ENCODE results near the gene RAMACL. TPM values are rescaled to one million over a fixed set of nuclear protein-coding genes. Genes with fewer than 3 reads are reported as not detected.

The RAMACL gene
- polyA plus RNA-seq, 6 donors from 2014 or later = 0.23 to 0.65 (median 0.52) TPM; not detected in 1

GRCh38 chr6:166573511-166574216, 12.8 kb downstream of the RAMACL start:
- Mint-ChIP-seq H3K27me3 (peaks cover 0 to 8% (median 7%) of the 10 kb centered on the region in 3 donors), H3K36me3 (peaks cover 12 to 21% of the 10 kb centered on the region in 2 donors), H3K27ac (peak overlapping the region in 1 of 6 donors; percentile 22), H3K9me3 (peaks cover 5 to 21% (median 14%) of the 10 kb centered on the region in 7 donors), H3K4me1 (peaks cover 0 to 6% (median 0%) of the 10 kb centered on the region in 3 donors), H3K4me3 (no peak overlapping the region)
- DNase-seq (no peak), ATAC-seq (ENCODE audit: low read depth in 2 of 2) (no peak)

GRCh38 chr6:166572370-166573261, 13.9 kb downstream of the RAMACL start:
- peak in 1 of 2 donors; percentile 28 for ATAC-seq (ENCODE audit: low read depth in 2 of 2)
- Mint-ChIP-seq H3K9me3 (peaks cover 5 to 16% (median 12%) of the 10 kb centered on the region in 7 donors), H3K4me1 (peaks cover 0 to 6% (median 0%) of the 10 kb centered on the region in 3 donors), H3K4me3 (no peak overlapping the region), H3K27ac (peak overlapping the region in 1 of 6 donors; percentile 83), H3K27me3 (peaks cover 0 to 8% (median 7%) of the 10 kb centered on the region in 3 donors), H3K36me3 (peaks cover 12 to 19% of the 10 kb centered on the region in 2 donors)
- no peak for DNase-seq

- H3K9me3 Mint-ChIP-seq = peaks cover under 1 to 7% (median 2%) of the 10 kb centered on the region in 7 donors
- peaks cover 4 to 8% of the 10 kb centered on the region in 2 donors for H3K36me3 Mint-ChIP-seq
- H3K4me3 Mint-ChIP-seq = no peak overlapping the region
- peaks cover 0 to 6% (median 0%) of the 10 kb centered on the region in 3 donors for H3K4me1 Mint-ChIP-seq
- ATAC-seq (ENCODE audit: low read depth in 2 of 2) (no peak), DNase-seq (no peak)
- peaks cover 0 to 8% (median 7%) of the 10 kb centered on the region in 3 donors for H3K27me3 Mint-ChIP-seq
- peak overlapping the region in 2 of 6 donors; percentile 18 to 29 for H3K27ac Mint-ChIP-seq
Observed at GRCh38 chr6:166570929-166571713, 15.4 kb downstream of the RAMACL start.

DNA sequence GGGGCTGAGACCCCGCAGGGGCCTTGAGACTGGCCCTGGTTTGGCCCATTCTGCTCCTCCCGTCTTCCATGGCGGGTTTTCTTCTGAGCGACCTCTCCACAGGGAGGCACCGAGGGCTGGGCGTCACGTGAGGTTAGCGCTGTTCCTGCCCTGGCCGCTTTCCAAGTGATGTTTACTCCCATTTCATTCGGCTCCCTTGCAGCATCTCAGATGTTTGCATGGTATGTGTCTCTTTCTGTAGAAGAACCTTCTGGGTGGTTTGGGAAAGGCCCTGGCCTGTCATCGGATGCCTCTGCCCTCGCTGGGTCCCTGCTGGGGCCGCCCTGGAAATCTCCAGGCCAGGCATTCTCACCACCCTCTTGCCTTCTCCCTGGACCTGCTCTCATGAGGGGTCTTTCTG, 17.3 kb downstream of the RAMACL start:
- Mint-ChIP-seq H3K27me3 (peaks cover 4 to 14% (median 13%) of the 10 kb centered on the region in 3 donors), H3K36me3 (peaks cover 0 to 7% of the 10 kb centered on the region in 2 donors), H3K27ac (no peak overlapping the region), H3K4me3 (no peak overlapping the region), H3K4me1 (peaks cover 0 to 9% (median 0%) of the 10 kb centered on the region in 3 donors), H3K9me3 (no peaks in the 10 kb centered on the region)
- ATAC-seq (ENCODE audit: low read depth in 2 of 2) (no peak), DNase-seq (no peak)

- H3K36me3 Mint-ChIP-seq = peaks cover 0 to 9% of the 10 kb centered on the region in 2 donors
- no peak for ATAC-seq (ENCODE audit: low read depth in 2 of 2)
- H3K9me3 Mint-ChIP-seq = no peaks in the 10 kb centered on the region
- H3K4me3 Mint-ChIP-seq = no peak overlapping the region
- peaks cover 0 to 9% (median 0%) of the 10 kb centered on the region in 3 donors for H3K4me1 Mint-ChIP-seq
- H3K27me3 Mint-ChIP-seq = peaks cover 6 to 19% (median 14%) of the 10 kb centered on the region in 3 donors
- no peak overlapping the region for H3K27ac Mint-ChIP-seq
- no peak for DNase-seq
Observed at GRCh38 chr6:166567813-166568212, 18.7 kb downstream of the RAMACL start.

GRCh38 chr6:166567107-166567506, 19.4 kb downstream of the RAMACL start:
- H3K36me3 Mint-ChIP-seq = peaks cover 0 to 9% of the 10 kb centered on the region in 2 donors
- ATAC-seq (ENCODE audit: low read depth in 2 of 2) = no peak
- H3K27ac Mint-ChIP-seq = peak overlapping the region in 2 of 6 donors; percentile 3 to 66
- DNase-seq = no peak
- H3K4me3 Mint-ChIP-seq = no peak overlapping the region
- H3K27me3 Mint-ChIP-seq = peaks cover 6 to 17% (median 10%) of the 10 kb centered on the region in 3 donors
- no peaks in the 10 kb centered on the region for H3K9me3 Mint-ChIP-seq
- peaks cover 0 to 4% (median 0%) of the 10 kb centered on the region in 3 donors for H3K4me1 Mint-ChIP-seq

GRCh38 chr6:166566026-166567011, 20.2 kb downstream of the RAMACL start:
- peaks cover 0 to 13% of the 10 kb centered on the region in 2 donors for H3K36me3 Mint-ChIP-seq
- H3K4me1 Mint-ChIP-seq = peaks cover 0 to 4% (median 0%) of the 10 kb centered on the region in 3 donors
- no peak for DNase-seq
- H3K9me3 Mint-ChIP-seq = peaks cover 0 to 3% (median 0%) of the 10 kb centered on the region in 7 donors
- no peak for ATAC-seq (ENCODE audit: low read depth in 2 of 2)
- no peak overlapping the region for H3K4me3 Mint-ChIP-seq
- H3K27me3 Mint-ChIP-seq = peaks cover 6 to 17% (median 15%) of the 10 kb centered on the region in 3 donors
- H3K27ac Mint-ChIP-seq = no peak overlapping the region

DNA sequence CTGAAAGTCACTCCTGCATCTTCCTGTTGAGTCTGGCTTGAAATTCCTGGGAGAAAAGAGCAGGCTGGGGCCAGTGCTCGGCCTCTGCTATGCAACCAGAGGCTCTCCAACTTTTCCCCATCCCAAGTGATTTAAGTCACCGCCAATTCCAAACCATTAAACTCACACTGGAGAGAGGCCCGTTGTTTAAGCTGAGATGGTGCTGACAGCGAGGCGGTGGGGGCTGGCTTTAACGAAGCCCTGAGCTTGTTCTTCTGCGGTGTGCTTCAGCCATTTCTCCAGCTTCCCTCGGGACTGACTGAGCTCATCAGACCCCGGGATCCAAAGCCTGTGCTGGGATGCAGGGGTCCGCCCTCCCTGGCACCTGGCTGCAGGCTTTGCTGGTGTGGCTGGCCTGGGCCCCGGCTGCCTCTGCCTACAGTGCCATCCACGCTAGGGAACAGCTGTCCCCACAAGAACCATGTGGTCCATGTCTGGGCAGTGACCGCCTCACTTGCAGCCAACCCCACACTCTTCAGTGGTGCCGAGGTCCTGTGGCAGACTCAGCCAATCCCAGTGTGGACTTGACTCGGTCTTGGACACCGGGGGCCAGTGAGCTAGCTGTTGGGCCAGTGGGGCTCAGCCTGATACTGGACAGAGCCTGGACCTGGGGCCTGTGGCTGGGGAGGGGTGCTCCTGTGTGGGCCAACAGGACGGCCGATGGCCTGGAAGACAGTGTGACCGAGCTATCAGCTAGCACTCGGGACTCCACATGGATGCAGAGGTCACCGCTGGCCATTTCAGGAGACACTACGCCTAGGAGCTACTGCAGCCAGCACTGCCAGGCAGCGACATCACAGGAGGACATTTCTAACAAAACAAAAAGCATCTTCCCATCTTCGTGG, 21.2 kb downstream of the RAMACL start:
- Mint-ChIP-seq H3K4me3 (no peak overlapping the region), H3K27ac (no peak overlapping the region), H3K9me3 (peaks cover 0 to 3% (median 1%) of the 10 kb centered on the region in 7 donors), H3K4me1 (peaks cover 0 to 4% (median 0%) of the 10 kb centered on the region in 3 donors), H3K27me3 (peaks cover 6 to 17% (median 16%) of the 10 kb centered on the region in 3 donors), H3K36me3 (peaks cover 0 to 22% of the 10 kb centered on the region in 2 donors)
- DNase-seq (no peak), ATAC-seq (ENCODE audit: low read depth in 2 of 2) (no peak)

DNA sequence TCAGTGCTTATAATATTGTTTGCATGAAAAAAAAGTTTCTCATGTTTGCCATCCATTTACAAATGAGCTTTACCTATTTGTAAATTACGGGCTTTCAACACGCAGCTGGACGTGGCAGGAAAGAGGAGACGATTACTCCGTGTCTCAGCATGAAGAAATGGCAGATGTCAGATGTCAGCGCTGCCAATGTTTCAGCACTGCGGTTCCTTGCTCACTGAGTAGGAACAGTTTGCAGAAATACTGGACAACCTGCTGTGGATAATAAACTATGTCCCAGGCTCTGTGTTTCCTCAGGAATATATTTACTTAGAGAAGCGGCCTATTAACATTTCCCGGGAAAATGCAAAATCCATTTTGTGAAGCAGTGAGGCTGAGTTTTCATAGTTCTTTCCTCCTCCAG, 22.7 kb downstream of the RAMACL start:
- Mint-ChIP-seq H3K27ac (no peak overlapping the region), H3K9me3 (peaks cover 0 to 14% (median 5%) of the 10 kb centered on the region in 7 donors), H3K4me1 (peaks cover 0 to 4% (median 0%) of the 10 kb centered on the region in 3 donors), H3K4me3 (no peak overlapping the region), H3K27me3 (peaks cover 6 to 17% (median 16%) of the 10 kb centered on the region in 3 donors), H3K36me3 (peaks cover 6 to 28% of the 10 kb centered on the region in 2 donors)
- no peak for ATAC-seq (ENCODE audit: low read depth in 2 of 2)
- no peak for DNase-seq

- Mint-ChIP-seq H3K36me3 (peaks cover 6 to 28% of the 10 kb centered on the region in 2 donors), H3K4me1 (peaks cover 0 to 4% (median 0%) of the 10 kb centered on the region in 3 donors), H3K27me3 (peaks cover 6 to 17% (median 16%) of the 10 kb centered on the region in 3 donors), H3K4me3 (no peak overlapping the region), H3K27ac (peak overlapping the region in 1 of 6 donors; percentile 84), H3K9me3 (peaks cover 0 to 14% (median 6%) of the 10 kb centered on the region in 7 donors)
- no peak for DNase-seq
- ATAC-seq (ENCODE audit: low read depth in 2 of 2) = no peak
Observed at GRCh38 chr6:166563200-166563599, 23.3 kb downstream of the RAMACL start.

GRCh38 chr6:166562726-166563125, 23.8 kb downstream of the RAMACL start:
- ATAC-seq (ENCODE audit: low read depth in 2 of 2) (no peak), DNase-seq (no peak)
- peaks cover 6 to 17% (median 16%) of the 10 kb centered on the region in 3 donors for H3K27me3 Mint-ChIP-seq
- H3K36me3 Mint-ChIP-seq = peaks cover 6 to 28% of the 10 kb centered on the region in 2 donors
- H3K27ac Mint-ChIP-seq = peak overlapping the region in 1 of 6 donors; percentile 84
- peaks cover 0 to 4% (median 0%) of the 10 kb centered on the region in 3 donors for H3K4me1 Mint-ChIP-seq
- H3K9me3 Mint-ChIP-seq = peaks cover 0 to 14% (median 6%) of the 10 kb centered on the region in 7 donors
- no peak overlapping the region for H3K4me3 Mint-ChIP-seq
